Smooth muscle cell (in vitro differentiated cells): ENCODE measurements around the gene PDCL3. TPM values are rescaled to one million over a fixed set of nuclear protein-coding genes. Genes with fewer than 3 reads are reported as not detected.

Source experiments
- DNase-seq: peaks from one replicate; lab custom pipeline; 2025; ENCODE audit not compliant: unreplicated experiment; lab: John Stamatoyannopoulos, UW
- H2AFZ ChIP-seq: fragments of 200-600 bp; sonication (generic); 2 replicates; pipeline ENCODE4 v1.6.0; 2016; ENCODE audit warnings: antibody characterized with exemption, low read depth, mild to moderate bottlenecking
- H3F3A ChIP-seq: fragments of 200-600 bp; sonication (generic); 2 replicates; pipeline ENCODE4 v1.6.0; 2017; ENCODE audit warnings: antibody characterized with exemption, low read depth
- H3K27ac ChIP-seq: fragments of 200-600 bp; sonication (generic); 2 replicates; pipeline ENCODE4 v1.5.1; 2016; ENCODE audit warnings: low read depth, mild to moderate bottlenecking
- H3K27me3 ChIP-seq: fragments of 200-600 bp; sonication (generic); 2 replicates; pipeline ENCODE4 v1.6.1; 2016; ENCODE audit warnings: low read depth, mild to moderate bottlenecking
- H3K36me3 ChIP-seq: fragments of 200-600 bp; sonication (generic); 2 replicates; pipeline ENCODE4 v1.5.1; 2016; ENCODE audit warnings: low read depth
- H3K4me1 ChIP-seq: fragments of 200-600 bp; sonication (generic); 2 replicates; pipeline ENCODE4 v1.5.1; 2016; ENCODE audit warnings: low read depth
- H3K4me2 ChIP-seq: fragments of 200-600 bp; sonication (generic); 2 replicates; pipeline ENCODE4 v1.6.0; 2016; ENCODE audit warnings: mild to moderate bottlenecking
- H3K4me3 ChIP-seq: fragments of 200-600 bp; sonication (generic); 2 replicates; pipeline ENCODE4 v1.5.1; 2016; ENCODE audit warnings: mild to moderate bottlenecking
- H3K79me2 ChIP-seq: fragments of 200-600 bp; sonication (generic); 2 replicates; pipeline ENCODE4 v1.6.0; 2016; ENCODE audit warnings: low read depth, mild to moderate bottlenecking
- H3K9ac ChIP-seq: fragments of 200-600 bp; sonication (generic); 2 replicates; pipeline ENCODE4 v1.6.0; 2016; ENCODE audit warnings: low read depth
- H3K9me3 ChIP-seq: fragments of 200-600 bp; sonication (generic); replicated peaks from 2 replicates; pipeline ENCODE4 v1.5.1; 2016; ENCODE audit warnings: low read depth
- H4K20me1 ChIP-seq: fragments of 200-600 bp; sonication (generic); 2 replicates; pipeline ENCODE4 v1.6.0; 2016; ENCODE audit warnings: low read depth
- CTCF ChIP-seq: fragments of 200-600 bp; sonication (generic); IDR thresholded peaks from 2 replicates; pipeline ENCODE4 v1.5.1; 2017; ENCODE audit warnings: borderline replicate concordance, mild to moderate bottlenecking, antibody characterized with exemption; ENCODE audit not compliant: insufficient read depth, poor library complexity, severe bottlenecking
- WGBS: methylation state at CpG from one replicate; pipeline ENCODE4 v1.1.7; 2016; ENCODE audit warnings: low lambda C conversion rate; 5-methylcytosine and 5-hydroxymethylcytosine counted together
- polyA plus RNA-seq: library from polyadenylated mRNA; unstranded; fragments of >200 nt; fragmentation: Nextera tagmentation; extraction: Ambion mirVana; gene quantifications from 2 replicates; pipeline ENCODE4 v1.2.1, GENCODE V29; 2016
- total RNA-seq: library from RNA; depleted of rRNA; stranded (reverse); fragments of >200 nt; gene quantifications from 2 replicates; pipeline ENCODE4 v1.2.3, GENCODE V29; 2014

The PDCL3 gene
- total and polyA plus RNA-seq, 2 experiments from 2014 or later = 12.6 to 15.4 TPM

DNA sequence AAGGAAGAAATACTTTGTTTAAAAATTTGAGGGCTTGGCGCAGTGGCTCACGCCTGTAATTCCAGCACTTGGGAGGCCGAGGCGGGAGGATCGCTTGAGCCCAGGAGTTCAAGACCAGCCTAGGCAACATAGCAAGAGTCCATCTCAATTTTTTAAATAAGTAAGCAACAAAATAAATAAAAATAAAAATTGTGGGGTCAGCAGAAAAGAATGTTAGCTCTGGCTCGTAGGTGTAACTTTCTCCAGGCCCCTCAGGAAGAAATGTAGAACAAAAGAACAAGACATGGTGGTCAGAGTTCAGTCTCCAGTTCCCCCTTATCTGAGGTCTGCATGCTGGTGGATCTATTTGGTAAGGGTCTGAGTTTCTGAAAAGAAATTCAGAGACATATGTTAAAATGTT is 20.4 kb upstream of the PDCL3 start:
- H3K9ac ChIP-seq = no peak overlapping the region
- no peaks in the 10 kb centered on the region for H3K9me3 ChIP-seq
- no peak overlapping the region for H3K27ac ChIP-seq
- no peak for DNase-seq
- no peaks in the 10 kb centered on the region for H3K79me2 ChIP-seq
- TF ChIP-seq CTCF = no peak
- H3K36me3 ChIP-seq = no peaks in the 10 kb centered on the region
- no peaks in the 10 kb centered on the region for H3K4me1 ChIP-seq
- WGBS = 97% methylated on average over 6 of the region's 6 CpGs
- H3K4me3 ChIP-seq = no peak overlapping the region
- no peak overlapping the region for H3K4me2 ChIP-seq
- H3K27me3 ChIP-seq = no peaks in the 10 kb centered on the region
- no peaks in the 10 kb centered on the region for H4K20me1 ChIP-seq
- H2AFZ ChIP-seq = no peak overlapping the region
- no peaks in the 10 kb centered on the region for H3F3A ChIP-seq

- H3K36me3 ChIP-seq = no peaks in the 10 kb centered on the region
- H3K27me3 ChIP-seq = no peaks in the 10 kb centered on the region
- no peaks in the 10 kb centered on the region for H3K4me1 ChIP-seq
- H3K4me2 ChIP-seq = no peak overlapping the region
- H3K79me2 ChIP-seq = no peaks in the 10 kb centered on the region
- H3K9me3 ChIP-seq = no peaks in the 10 kb centered on the region
- no peaks in the 10 kb centered on the region for H4K20me1 ChIP-seq
- no peak overlapping the region for H3K9ac ChIP-seq
- no peak overlapping the region for H2AFZ ChIP-seq
- H3K27ac ChIP-seq = no peak overlapping the region
- H3K4me3 ChIP-seq = no peak overlapping the region
- DNase-seq = no peak
- H3F3A ChIP-seq = no peaks in the 10 kb centered on the region
- TF ChIP-seq CTCF = no peak
- WGBS = 87% methylated on average over 7 of the region's 7 CpGs
Measured at GRCh38 chr2:100544911-100545596, 17.7 kb upstream of the PDCL3 start.

GRCh38 chr2:100546469-100546868 is 16.3 kb upstream of the PDCL3 start:
- WGBS = 87% methylated on average over 4 of the region's 4 CpGs
- Histone ChIP-seq H3K4me3 (no peak overlapping the region), H3K27ac (no peak overlapping the region), H3K4me1 (no peaks in the 10 kb centered on the region), H3K9me3 (no peaks in the 10 kb centered on the region), H2AFZ (no peak overlapping the region), H4K20me1 (no peaks in the 10 kb centered on the region), H3K79me2 (no peaks in the 10 kb centered on the region), H3K27me3 (no peaks in the 10 kb centered on the region), H3K9ac (no peak overlapping the region), H3K36me3 (no peaks in the 10 kb centered on the region), H3F3A (no peaks in the 10 kb centered on the region), H3K4me2 (no peak overlapping the region)
- no peak for TF ChIP-seq CTCF
- no peak for DNase-seq

GRCh38 chr2:100548771-100549170 is 14.0 kb upstream of the PDCL3 start:
- H3K4me2 ChIP-seq = no peak overlapping the region
- H3K36me3 ChIP-seq = no peaks in the 10 kb centered on the region
- no peak for DNase-seq
- no peaks in the 10 kb centered on the region for H3F3A ChIP-seq
- H2AFZ ChIP-seq = no peak overlapping the region
- H3K9me3 ChIP-seq = no peaks in the 10 kb centered on the region
- H3K9ac ChIP-seq = no peak overlapping the region
- TF ChIP-seq CTCF = no peak
- no peaks in the 10 kb centered on the region for H3K79me2 ChIP-seq
- H4K20me1 ChIP-seq = no peaks in the 10 kb centered on the region
- H3K27me3 ChIP-seq = no peaks in the 10 kb centered on the region
- H3K27ac ChIP-seq = no peak overlapping the region
- H3K4me1 ChIP-seq = no peaks in the 10 kb centered on the region
- no peak overlapping the region for H3K4me3 ChIP-seq
- 100% methylated on average over 1 of the region's 1 CpG for WGBS
